Measurements from ENCODE around the gene CCL4L2.
A peak's percentile ranks its signal among the peaks of the same experiment; 100 is the strongest.
"Not testable (repeated sequence)": the region's sequence is repeated elsewhere in the genome, so short reads cannot be mapped to it uniquely, and the experiment has no call there.

CCL4L2 gene

GRCh38 chr17:36210439-36211211 lies at the start of gene CCL4L2:
Gene CCL4L2 (plus strand): TSS chr17:36211063.
- DNase-seq = peak in 2 of 56 donors; percentile 21 to 41

- not testable (repeated sequence) for DNase-seq
These were observed 42.0 kb upstream of the CCL4L2 start for GRCh38 chr17:36168836-36169235.

GRCh38 chr17:36176536-36176935 lies 34.3 kb upstream of the CCL4L2 start, which contains the start of gene TBC1D3B:
Gene TBC1D3B (minus strand): TSS chr17:36176636. CDS start chr17:36175050, 1,586 bp downstream.
- DNase-seq = not testable (repeated sequence)

- not testable (repeated sequence) for DNase-seq
These were observed 29.3 kb upstream of the CCL4L2 start for GRCh38 chr17:36181446-36182175.

GRCh38 chr17:36182176-36183000 lies 28.5 kb upstream of the CCL4L2 start:
- DNase-seq = peak in 2 of 56 donors; percentile 21 to 59

GRCh38 chr17:36183001-36183971 lies 27.6 kb upstream of the CCL4L2 start:
- DNase-seq = peak in 11 of 56 donors; percentile 23 to 93 (median 55)

- DNase-seq = no peak
These were observed 26.7 kb upstream of the CCL4L2 start for GRCh38 chr17:36184023-36184765.

GRCh38 chr17:36185416-36185815 lies 25.4 kb upstream of the CCL4L2 start:
- no peak for DNase-seq

GRCh38 chr17:36186810-36187763 lies 23.8 kb upstream of the CCL4L2 start:
- not testable (repeated sequence) for DNase-seq

- DNase-seq = not testable (repeated sequence)
These were observed 22.8 kb upstream of the CCL4L2 start for GRCh38 chr17:36187943-36188665.

- peak in 6 of 56 donors; percentile 41 to 67 (median 56) for DNase-seq
These were observed 22.0 kb upstream of the CCL4L2 start for GRCh38 chr17:36188891-36189306.

- DNase-seq = not testable (repeated sequence)
These were observed 20.9 kb upstream of the CCL4L2 start for GRCh38 chr17:36189993-36190392.

- DNase-seq = not testable (repeated sequence)
These were observed 20.1 kb upstream of the CCL4L2 start for GRCh38 chr17:36190549-36191330.

- no peak for DNase-seq
These were observed 17.6 kb upstream of the CCL4L2 start for GRCh38 chr17:36193216-36193775.

GRCh38 chr17:36194147-36194831 lies 16.6 kb upstream of the CCL4L2 start:
- not testable (repeated sequence) for DNase-seq

Measured in amygdala (tissue), 56 donors.